ENCODE results near the gene PPP6R3.
"Not testable (repeated sequence)": the region's sequence is repeated elsewhere in the genome, so short reads cannot be mapped to it uniquely, and the experiment has no call there.

Gene PPP6R3

GRCh38 chr11:68425866-68426380, 34.6 kb upstream of the PPP6R3 start:
- no peak for TF ChIP-seq CTCF (conservative IDR thresholded peaks at IDR 0.05; ENCODE audit: low read depth, low read length)
- H3K4me3 ChIP-seq (ENCODE audit: low read length), result no peak overlapping the region

GRCh38 chr11:68429661-68430060, 30.9 kb upstream of the PPP6R3 start:
- no peak for TF ChIP-seq CTCF (conservative IDR thresholded peaks at IDR 0.05; ENCODE audit: low read depth, low read length)
- no peak overlapping the region for H3K4me3 ChIP-seq (ENCODE audit: low read length)
- no peak for DNase-seq (ENCODE audit: low read depth)

More at GRCh38 chr11:68425866-68426380, 34.6 kb upstream of the PPP6R3 start:
- no peak for DNase-seq (ENCODE audit: low read depth)

GRCh38 chr11:68430384-68430783, 30.2 kb upstream of the PPP6R3 start:
- TF ChIP-seq CTCF (conservative IDR thresholded peaks at IDR 0.05; ENCODE audit: low read depth, low read length), result no peak
- no peak for DNase-seq (ENCODE audit: low read depth)

GRCh38 chr11:68430801-68431200, 29.8 kb upstream of the PPP6R3 start:
- no peak for DNase-seq (ENCODE audit: low read depth)
- H3K4me3 ChIP-seq (ENCODE audit: low read length), result no peak overlapping the region
- no peak for TF ChIP-seq CTCF (conservative IDR thresholded peaks at IDR 0.05; ENCODE audit: low read depth, low read length)

More at GRCh38 chr11:68430384-68430783, 30.2 kb upstream of the PPP6R3 start:
- H3K4me3 ChIP-seq (ENCODE audit: low read length), result no peak overlapping the region

GRCh38 chr11:68431984-68432645, 28.4 kb upstream of the PPP6R3 start:
- H3K4me3 ChIP-seq (ENCODE audit: low read length), result no peak overlapping the region
- TF ChIP-seq CTCF (conservative IDR thresholded peaks at IDR 0.05; ENCODE audit: low read depth, low read length), result no peak
- DNase-seq (ENCODE audit: low read depth), result no peak

GRCh38 chr11:68432874-68433273, 27.7 kb upstream of the PPP6R3 start:
- no peak for TF ChIP-seq CTCF (conservative IDR thresholded peaks at IDR 0.05; ENCODE audit: low read depth, low read length)
- H3K4me3 ChIP-seq (ENCODE audit: low read length), result no peak overlapping the region
- no peak for DNase-seq (ENCODE audit: low read depth)

- TF ChIP-seq CTCF (conservative IDR thresholded peaks at IDR 0.05; ENCODE audit: low read depth, low read length), result no peak
- DNase-seq (ENCODE audit: low read depth), result no peak
- no peak overlapping the region for H3K4me3 ChIP-seq (ENCODE audit: low read length)
Observed at GRCh38 chr11:68433541-68433940, 27.0 kb upstream of the PPP6R3 start.

- not testable (repeated sequence) for H3K4me3 ChIP-seq (ENCODE audit: low read length); DNase-seq (ENCODE audit: low read depth)
Observed at GRCh38 chr11:68434159-68434558, 26.4 kb upstream of the PPP6R3 start.
